Left ventricle myocardium inferior (tissue), 1 donor: ENCODE data around the gene HSPB6. TPM values are rescaled to one million over a fixed set of nuclear protein-coding genes. Genes with fewer than 3 reads are reported as not detected.

Source experiments
- DNase-seq: peaks from one replicate; pipeline ENCODE4 v3.0.0-alpha.2; 2020
- H3K27ac ChIP-seq: fragments of 200-600 bp; replicated peaks from 2 replicates; pipeline ENCODE4 v1.8.0; 2021
- H3K27me3 ChIP-seq: fragments of 200-600 bp; 2 replicates; pipeline ENCODE4 v1.8.0; 2021; ENCODE audit warnings: low read depth
- H3K36me3 ChIP-seq: fragments of 200-600 bp; 2 replicates; pipeline ENCODE4 v1.8.0; 2021
- H3K4me1 ChIP-seq: fragments of 200-600 bp; 2 replicates; pipeline ENCODE4 v1.8.0; 2021
- H3K4me3 ChIP-seq: fragments of 200-600 bp; 2 replicates; pipeline ENCODE4 v1.8.0; 2021; ENCODE audit warnings: mild to moderate bottlenecking, moderate library complexity
- H3K9me3 ChIP-seq: fragments of 200-600 bp; replicated peaks from 2 replicates; pipeline ENCODE4 v1.8.0; 2021
- CTCF ChIP-seq: fragments of 200-600 bp; IDR thresholded peaks from 2 replicates; pipeline ENCODE4 v1.8.0; 2021; ENCODE audit warnings: antibody characterized with exemption, mild to moderate bottlenecking, borderline replicate concordance
- intact Hi-C: fragments of 100-400 bp; cut with micrococcal nuclease; formaldehyde crosslinking; loops from one replicate; pipeline ENCODE4 v1.11.0; 2022
- long read RNA-seq: library from polyadenylated mRNA; unstranded; transcript quantifications from one replicate; pipeline ENCODE4 v2.0.0, GENCODE V29; 2021
- total RNA-seq: library from RNA; stranded (reverse); fragmentation: NEBNext Ultra II Directional; extraction: Animal tissue kit (Norgen Biotek cat#: 25700); gene quantifications from one replicate; pipeline ENCODE4 v1.2.1, GENCODE V29; 2021
- donor health status: DM: no; HTN: yes; CAD: no; lungs with severe emphysema.

Gene HSPB6
- 899 TPM for total RNA-seq
- long read RNA-seq, transcript HSPB6-201 (3 exons, 1,457 nt): major isoform, 830 of 892 reads
- long read RNA-seq, partial matches to known transcripts: 7 of 892 reads
- long read RNA-seq, other reads (novel, unspliced or antisense): 55 of 892 reads

- peak within 1 kb of the TSS; percentile 100 for H3K4me3 ChIP-seq
- intact Hi-C loops: no loop called here
- peak; percentile 80 for DNase-seq
These were observed at the start of gene HSPB6 for GRCh38 chr19:35756377-35757230. Gene HSPB6 (minus strand): TSS chr19:35757029. CDS start chr19:35757008, 21 bp downstream.

GRCh38 chr19:35806597-35806996 is 49.8 kb upstream of the HSPB6 start:
- no peaks in the 10 kb centered on the region for H3K9me3 ChIP-seq
- peaks cover 85% of the 10 kb centered on the region for H3K27me3 ChIP-seq
- DNase-seq: no peak
- no peak overlapping the region for H3K27ac ChIP-seq
- H3K4me1 ChIP-seq: no peaks in the 10 kb centered on the region
- no peak for TF ChIP-seq CTCF
- intact Hi-C loops: no loop called here
- H3K36me3 ChIP-seq: no peaks in the 10 kb centered on the region
- no peak overlapping the region for H3K4me3 ChIP-seq

More at GRCh38 chr19:35756377-35757230, at the start of gene HSPB6:
- TF ChIP-seq CTCF: no peak
- Histone ChIP-seq H3K36me3 (peaks cover 20% of the 10 kb centered on the region), H3K4me1 (peaks cover 62% of the 10 kb centered on the region), H3K27ac (peak within 1 kb of the TSS; percentile 99), H3K9me3 (no peaks in the 10 kb centered on the region), H3K27me3 (no peaks in the 10 kb centered on the region)

GRCh38 chr19:35805526-35806102 is 48.8 kb upstream of the HSPB6 start:
- H3K4me1 ChIP-seq: no peaks in the 10 kb centered on the region
- H3K36me3 ChIP-seq: no peaks in the 10 kb centered on the region
- no peak overlapping the region for H3K4me3 ChIP-seq
- no peaks in the 10 kb centered on the region for H3K9me3 ChIP-seq
- no peak overlapping the region for H3K27ac ChIP-seq
- H3K27me3 ChIP-seq: peaks cover 84% of the 10 kb centered on the region
- no peak for TF ChIP-seq CTCF
- no peak for DNase-seq
- intact Hi-C loops: no loop called here

- H3K4me1 ChIP-seq: no peaks in the 10 kb centered on the region
- intact Hi-C loops: no loop called here
- H3K36me3 ChIP-seq: no peaks in the 10 kb centered on the region
- H3K27ac ChIP-seq: no peak overlapping the region
- DNase-seq: no peak
- H3K4me3 ChIP-seq: no peak overlapping the region
- TF ChIP-seq CTCF: no peak
- no peaks in the 10 kb centered on the region for H3K9me3 ChIP-seq
- peaks cover 91% of the 10 kb centered on the region for H3K27me3 ChIP-seq
These were observed 45.0 kb upstream of the HSPB6 start for GRCh38 chr19:35801828-35802227.

- no peak for TF ChIP-seq CTCF
- Histone ChIP-seq H3K36me3 (no peaks in the 10 kb centered on the region), H3K27ac (no peak overlapping the region), H3K27me3 (peaks cover 94% of the 10 kb centered on the region), H3K4me3 (peak overlapping the region; percentile 29), H3K9me3 (no peaks in the 10 kb centered on the region), H3K4me1 (no peaks in the 10 kb centered on the region)
- no peak for DNase-seq
- intact Hi-C loops: no loop called here
These were observed 40.8 kb upstream of the HSPB6 start for GRCh38 chr19:35797663-35798062.
